T-helper 1 cell treated with Interleukin-12 subunit alpha and Interleukin-12 subunit beta and Interleukin-4 antibody, amounts not matched to agents 30 ng/mL and 1 ng/mL, for 36 hours (primary cell): ENCODE data around the gene GARNL3. TPM values are rescaled to one million over a fixed set of nuclear protein-coding genes. Genes with fewer than 3 reads are reported as not detected.

Source experiments
- intact Hi-C: fragments of 100-400 bp; cut with micrococcal nuclease; formaldehyde crosslinking; loops from one replicate; pipeline ENCODE4 v1.15.1; 2024
- total RNA-seq: library from RNA; stranded (reverse); gene quantifications from 2 replicates; pipeline ENCODE4 v1.2.3, GENCODE V29; 2022

GARNL3 gene
- total RNA-seq, 1 donor from 2014 or later = 0.88 TPM

DNA sequence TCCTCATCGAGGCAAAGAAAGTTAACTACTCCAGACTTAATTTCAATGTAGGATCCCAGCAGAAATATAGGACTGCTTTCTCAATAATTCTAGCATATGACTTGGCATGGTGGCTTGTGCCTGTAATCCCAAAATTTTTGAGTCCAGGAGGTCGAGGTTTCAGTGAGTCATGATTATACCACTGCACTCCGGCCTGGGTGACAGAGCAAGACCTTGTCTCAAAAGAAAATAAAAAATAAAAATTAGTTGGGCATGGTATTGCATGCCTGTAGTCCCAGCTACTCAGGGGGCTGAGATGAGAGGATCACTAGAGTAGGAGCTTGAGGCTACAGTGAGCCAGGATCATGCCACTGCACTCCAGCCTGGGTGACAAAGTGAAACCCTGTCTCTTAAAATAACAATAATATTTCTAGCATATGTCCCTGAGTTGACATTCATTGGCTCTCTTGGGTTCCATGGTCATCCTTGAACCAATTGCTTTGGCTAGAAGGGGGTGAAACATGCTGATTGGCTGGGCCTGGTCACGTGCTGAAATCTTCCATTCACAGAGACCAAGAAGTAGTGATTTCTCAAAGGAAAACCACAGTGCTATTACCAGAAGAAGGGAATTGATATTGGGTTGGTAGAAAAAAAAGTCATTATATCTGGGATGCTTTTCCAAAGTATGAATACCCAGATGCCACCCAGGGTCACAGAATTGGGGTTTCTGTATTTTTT lies 31.6 kb upstream of the GARNL3 start:
- intact Hi-C loops = no loop called here

- intact Hi-C loops = no loop called here
These were observed 31.0 kb upstream of the GARNL3 start for GRCh38 chr9:127233550-127233949.

DNA sequence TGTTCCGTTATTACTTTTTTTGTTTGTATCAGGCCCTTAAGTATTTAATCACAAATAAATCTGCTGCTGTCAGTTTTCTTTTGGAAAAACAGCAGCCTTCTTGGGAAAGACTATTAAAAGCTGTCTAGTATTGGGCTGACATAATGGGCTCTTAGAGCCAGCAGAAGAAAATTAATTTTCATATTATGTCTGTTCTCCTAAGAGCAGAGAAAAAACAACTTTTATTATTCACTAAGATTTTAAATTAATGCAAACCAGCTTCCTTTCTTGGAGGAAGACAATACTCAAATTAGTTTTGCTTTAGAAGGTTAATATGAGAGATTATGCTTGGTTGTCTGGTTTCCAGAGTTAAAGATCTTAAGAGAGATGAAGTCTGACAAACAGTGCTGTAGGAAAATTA lies 30.6 kb upstream of the GARNL3 start:
- intact Hi-C loops = no loop called here

DNA sequence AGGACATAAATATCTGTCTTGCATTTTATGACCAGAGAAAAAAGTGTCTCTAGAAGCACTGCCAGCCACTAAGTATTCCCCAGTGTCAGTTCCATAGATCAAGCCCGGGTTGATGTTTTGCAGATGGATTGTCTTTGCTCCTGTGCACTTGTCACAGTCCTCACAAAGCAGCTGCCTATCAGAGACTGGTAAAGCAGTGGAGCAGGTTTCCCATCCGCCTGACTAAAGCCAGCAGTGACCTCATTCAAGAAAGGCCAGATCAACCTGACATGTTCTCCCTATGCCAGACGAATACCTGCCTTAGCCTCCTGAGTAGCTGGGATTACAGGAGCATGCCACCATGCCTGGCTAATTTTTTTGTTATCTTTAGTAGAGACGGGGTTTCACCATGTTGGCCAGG lies 26.8 kb upstream of the GARNL3 start:
- intact Hi-C loops = no loop called here

- intact Hi-C loops = no loop called here
These were observed 23.2 kb upstream of the GARNL3 start for GRCh38 chr9:127241354-127241753.

- intact Hi-C loops = loop anchor here (1.0 to 2.0 kb wide), 9 partner anchors 21 to 384 kb away; partner anchors contain the start of genes LRSAM1, RALGPS1, RPL12 and SLC2A8
These were observed 19.7 kb upstream of the GARNL3 start for GRCh38 chr9:127244609-127245601.

DNA sequence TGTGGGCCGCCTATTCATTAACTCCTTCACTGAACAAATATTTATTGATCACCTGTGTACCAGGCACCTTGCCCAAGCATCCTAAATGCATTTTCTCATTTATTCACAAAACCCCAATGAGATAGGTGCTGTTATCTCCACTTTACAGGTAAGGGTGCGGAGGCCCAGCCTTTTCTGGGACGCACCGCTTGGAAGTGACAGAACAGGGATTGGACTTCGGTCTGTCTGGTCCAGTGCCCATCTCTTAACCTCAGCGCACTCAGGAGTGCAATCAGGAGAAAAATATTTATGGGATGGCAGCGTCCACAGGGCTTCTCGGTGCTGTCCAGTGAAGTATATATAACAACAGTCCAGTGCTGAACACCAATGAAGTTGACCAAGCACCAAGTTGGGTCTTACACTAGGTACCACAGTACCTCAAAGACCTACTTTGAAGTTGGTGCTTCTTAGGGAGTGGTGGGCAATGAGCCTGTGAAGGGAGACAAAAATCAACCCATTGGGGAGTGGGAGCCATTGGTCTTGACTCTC lies 18.9 kb upstream of the GARNL3 start:
- intact Hi-C loops = loop anchor here (1.0 to 2.0 kb wide), 9 partner anchors 21 to 384 kb away; partner anchors contain the start of genes LRSAM1, RALGPS1, RPL12 and SLC2A8

DNA sequence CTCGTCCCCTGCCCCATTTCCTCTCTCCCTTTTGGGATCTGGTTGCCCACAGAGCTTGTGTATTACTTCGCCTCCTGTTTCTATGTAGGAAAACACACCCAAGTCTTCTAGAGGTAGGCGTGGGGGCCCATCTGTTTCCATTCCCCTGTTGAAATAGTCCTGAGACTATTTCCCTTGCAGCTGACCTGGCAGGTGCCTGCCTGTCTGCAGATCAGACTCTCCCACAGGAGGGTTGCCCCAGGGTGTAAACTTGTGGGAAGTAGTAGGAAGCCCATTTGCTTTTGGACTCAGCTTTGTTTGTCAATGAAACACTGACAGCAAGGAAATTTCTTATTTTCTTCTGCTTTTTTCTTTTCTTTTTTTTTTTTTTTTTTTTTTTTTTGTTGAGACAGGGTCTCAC lies 16.3 kb upstream of the GARNL3 start:
- intact Hi-C loops = no loop called here

GRCh38 chr9:127249877-127250276 lies 14.7 kb upstream of the GARNL3 start:
- intact Hi-C loops = no loop called here

- intact Hi-C loops = no loop called here
These were observed 13.6 kb upstream of the GARNL3 start for GRCh38 chr9:127250896-127251391.

DNA sequence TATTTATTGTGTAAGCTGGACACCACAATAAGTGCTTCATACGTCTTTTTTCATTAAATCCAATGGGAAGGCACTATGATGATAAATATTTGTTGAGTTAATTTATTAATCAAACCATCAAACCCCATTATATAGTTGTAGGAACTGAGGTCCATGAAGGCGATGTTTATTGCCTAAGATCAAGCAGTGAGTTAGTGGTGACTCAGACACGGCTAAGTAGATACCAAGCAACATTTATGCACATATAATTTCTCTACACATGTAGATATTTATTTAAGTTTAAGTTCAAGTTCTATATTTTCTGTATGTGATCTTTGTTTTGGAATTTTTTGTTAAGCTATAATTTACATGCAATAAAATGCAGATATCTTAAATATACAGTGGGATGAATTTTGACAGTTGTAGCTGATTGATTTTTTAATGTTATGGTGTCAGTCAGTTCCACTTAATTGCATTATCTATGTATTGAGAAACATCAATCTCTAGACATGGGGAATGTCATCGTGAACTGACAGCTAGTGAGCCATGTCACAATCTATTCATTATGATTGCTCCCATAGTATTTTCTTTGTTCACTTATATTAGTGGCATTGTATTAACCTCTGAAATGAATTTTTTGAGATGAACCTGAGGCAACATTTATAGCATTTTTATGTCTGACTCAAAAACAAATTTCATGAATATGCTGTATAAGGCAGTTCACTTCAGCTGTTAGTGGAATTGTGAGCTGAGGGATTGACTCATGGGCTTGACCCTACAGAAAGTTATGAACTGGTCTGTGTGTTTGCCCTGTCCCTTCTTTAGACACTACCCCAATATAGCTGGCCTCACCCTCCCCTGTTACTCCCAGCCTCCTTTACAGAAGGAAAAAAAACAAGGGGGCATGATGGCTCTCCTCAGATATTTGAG lies 11.9 kb upstream of the GARNL3 start:
- intact Hi-C loops = no loop called here

- intact Hi-C loops = no loop called here
These were observed 11.1 kb upstream of the GARNL3 start for GRCh38 chr9:127253446-127253845.

DNA sequence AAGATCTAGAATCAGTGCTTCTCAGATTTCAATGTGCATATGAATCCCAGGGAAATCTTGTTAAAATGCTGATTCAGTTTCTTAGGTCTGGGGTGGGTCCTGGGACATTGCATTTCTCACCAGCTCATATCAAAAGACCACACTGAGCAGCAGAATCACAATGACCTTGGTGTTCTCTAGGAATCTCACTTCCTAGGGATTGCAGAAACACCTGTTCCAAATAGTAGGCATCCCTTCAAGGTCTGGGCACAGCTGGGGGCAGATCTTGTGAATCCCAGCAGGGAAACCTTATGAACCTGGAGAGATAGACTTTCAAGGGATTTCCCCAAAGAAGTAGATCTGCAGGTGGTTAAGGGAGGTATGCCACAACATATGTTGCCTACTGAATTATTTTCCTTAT lies 8.9 kb upstream of the GARNL3 start:
- intact Hi-C loops = no loop called here

- intact Hi-C loops = no loop called here
These were observed 8.2 kb upstream of the GARNL3 start for GRCh38 chr9:127256324-127256723.

- intact Hi-C loops = no loop called here
These were observed 5.7 kb upstream of the GARNL3 start for GRCh38 chr9:127258606-127259471.

GRCh38 chr9:127262602-127263001 lies 2.0 kb upstream of the GARNL3 start:
- intact Hi-C loops = no loop called here

DNA sequence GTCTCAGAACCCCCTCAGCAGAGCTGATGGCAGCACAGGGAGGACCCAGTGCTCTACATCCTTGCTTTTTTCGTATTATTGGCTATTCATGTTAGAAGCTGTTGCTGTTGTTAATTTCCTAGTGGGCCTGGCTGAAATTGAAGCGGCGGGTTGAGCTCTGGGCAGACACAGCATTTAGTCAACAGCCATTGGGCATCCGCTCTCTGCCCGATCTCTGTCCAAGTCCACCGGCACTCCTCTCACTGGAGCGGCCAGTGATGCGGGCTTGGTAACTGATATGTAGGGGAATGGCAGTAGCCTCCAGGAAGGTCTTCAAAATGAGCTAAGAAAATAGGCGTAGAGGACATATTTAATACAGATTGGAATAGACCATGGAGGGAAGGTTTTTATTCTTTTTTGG lies 1.3 kb upstream of the GARNL3 start:
- intact Hi-C loops = no loop called here

DNA sequence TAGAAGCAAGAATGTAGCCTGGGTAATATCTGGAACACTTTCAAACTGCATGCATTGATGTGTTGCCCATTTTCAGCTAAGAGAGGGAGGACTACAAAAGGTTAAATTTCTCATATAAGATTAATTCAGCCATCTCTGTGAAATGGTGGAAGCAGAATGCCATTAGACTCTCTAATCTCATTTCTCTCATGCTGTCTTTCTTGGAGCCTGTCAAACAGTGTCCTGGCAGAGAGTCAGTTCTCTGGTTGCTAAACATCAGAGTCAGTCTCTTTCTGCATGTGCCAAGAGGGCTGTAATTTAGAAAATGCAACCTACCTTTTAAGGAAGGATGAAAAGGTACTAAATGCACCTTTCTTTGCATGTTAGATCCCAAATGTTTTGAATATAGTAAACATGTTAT lies 910 bp upstream of the GARNL3 start:
- intact Hi-C loops = no loop called here

DNA sequence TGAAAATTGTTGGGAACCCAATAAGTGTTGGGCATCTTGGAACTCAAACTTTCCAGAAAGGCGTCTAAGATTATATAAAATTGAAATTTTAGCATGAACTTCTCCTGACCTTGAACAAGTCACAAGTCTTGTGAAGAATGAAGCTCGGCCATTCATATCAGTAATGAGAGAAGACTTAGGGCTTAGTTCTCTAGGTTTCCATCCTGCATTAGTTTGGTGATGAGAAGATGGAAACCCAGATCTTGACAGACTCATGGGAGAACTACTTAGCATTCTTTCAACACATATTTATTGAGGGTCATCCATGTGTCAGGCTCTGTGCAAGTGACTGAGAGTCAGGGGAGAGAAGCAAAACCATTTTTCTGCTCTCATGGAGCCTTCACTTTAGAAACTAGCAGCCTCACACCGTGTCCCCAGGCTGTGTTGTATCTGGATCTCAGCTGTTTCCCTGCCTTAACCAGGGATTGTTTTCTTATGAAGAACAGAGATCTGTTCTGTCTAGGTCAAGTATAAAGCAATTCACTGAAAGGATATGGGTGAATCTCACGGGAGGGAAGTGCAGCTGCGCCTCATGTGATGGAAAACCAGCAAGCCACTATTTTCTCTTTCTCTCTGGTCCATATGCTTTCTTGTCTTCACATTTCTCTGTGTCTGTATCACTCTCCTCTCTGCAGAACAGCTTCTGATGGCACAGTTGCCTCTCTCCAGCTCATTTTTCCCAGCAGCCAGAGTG lies 3.4 kb downstream of the GARNL3 start:
- intact Hi-C loops = no loop called here
